GM23338 (cell line): ENCODE data around the gene EPHB3. TPM values are rescaled to one million over a fixed set of nuclear protein-coding genes. Genes with fewer than 3 reads are reported as not detected.

ENCODE experiments used
- ATAC-seq: fragments of 200-7000 bp; cut with Tn5 transposase; 3 replicates; pipeline ENCODE4 v1.9.1; 2020
- DNase-seq: peaks from one replicate; pipeline ENCODE4 v3.0.0-alpha.2; 2015; ENCODE audit warnings: low spot score
- H2AFZ ChIP-seq: fragments of 200-600 bp; sonication (generic); 2 replicates; pipeline ENCODE4 v1.8.0; 2016; ENCODE audit warnings: antibody characterized with exemption, mild to moderate bottlenecking, moderate library complexity
- H3F3A ChIP-seq: fragments of 200-600 bp; sonication (generic); replicated peaks from 2 replicates; pipeline ENCODE4 v1.8.0; 2017; ENCODE audit warnings: antibody characterized with exemption, mixed run types, low read depth
- H3K27ac ChIP-seq: fragments of 200-600 bp; sonication (generic); 2 replicates; pipeline ENCODE4 v1.6.1; 2016; ENCODE audit warnings: low read depth
- H3K27me3 ChIP-seq: fragments of 200-600 bp; sonication (generic); 2 replicates; pipeline ENCODE4 v1.8.0; 2016; ENCODE audit warnings: mild to moderate bottlenecking, mixed run types, moderate library complexity; ENCODE audit not compliant: insufficient read depth
- H3K36me3 ChIP-seq: fragments of 200-600 bp; sonication (generic); 2 replicates; pipeline ENCODE4 v1.8.0; 2016; ENCODE audit warnings: mild to moderate bottlenecking; ENCODE audit not compliant: insufficient read depth
- H3K4me1 ChIP-seq: fragments of 200-600 bp; sonication (generic); 2 replicates; pipeline ENCODE4 v1.8.0; 2016; ENCODE audit warnings: mild to moderate bottlenecking, moderate library complexity; ENCODE audit not compliant: insufficient read depth
- H3K4me2 ChIP-seq: fragments of 200-600 bp; sonication (generic); 2 replicates; pipeline ENCODE4 v1.7.1; 2017; ENCODE audit warnings: mixed run types
- H3K4me3 ChIP-seq: fragments of 200-600 bp; sonication (generic); 2 replicates; pipeline ENCODE4 v1.6.1; 2016; ENCODE audit warnings: mixed run types
- H3K79me2 ChIP-seq: fragments of 200-600 bp; sonication (generic); replicated peaks from 2 replicates; pipeline ENCODE4 v1.8.0; 2017; ENCODE audit warnings: mild to moderate bottlenecking; ENCODE audit not compliant: insufficient read depth
- H3K9me2 ChIP-seq: fragments of 200-600 bp; sonication (generic); 2 replicates; pipeline ENCODE4 v1.8.0; 2017; ENCODE audit not compliant: insufficient read depth
- H4K20me1 ChIP-seq: fragments of 200-600 bp; sonication (generic); replicated peaks from 2 replicates; pipeline ENCODE4 v1.8.0; 2017; ENCODE audit warnings: mild to moderate bottlenecking; ENCODE audit not compliant: insufficient read depth
- H3K27ac Mint-ChIP-seq: 2 replicates; pipeline ENCODE4 v1.8.0; 2020; ENCODE audit warnings: inconsistent platforms, mild to moderate bottlenecking, moderate library complexity, mixed read lengths
- H3K27me3 Mint-ChIP-seq: 3 replicates; pipeline ENCODE4 v1.8.0; 2022; ENCODE audit warnings: low read depth, mild to moderate bottlenecking, moderate library complexity, mixed read lengths, inconsistent platforms; ENCODE audit not compliant: insufficient read depth, poor library complexity
- H3K36me3 Mint-ChIP-seq: 3 replicates; pipeline ENCODE4 v1.8.0; 2021; ENCODE audit warnings: low read depth, mild to moderate bottlenecking, inconsistent platforms, moderate library complexity, mixed read lengths
- H3K4me1 Mint-ChIP-seq: 3 replicates; pipeline ENCODE4 v1.8.0; 2020; ENCODE audit warnings: mild to moderate bottlenecking, inconsistent platforms, mixed read lengths
- H3K4me3 Mint-ChIP-seq: 3 replicates; pipeline ENCODE4 v1.8.0; 2021; ENCODE audit warnings: moderate library complexity, mild to moderate bottlenecking, inconsistent platforms, mixed read lengths
- H3K9me3 Mint-ChIP-seq: 3 replicates; pipeline ENCODE4 v1.8.0; 2020; ENCODE audit warnings: moderate library complexity, mild to moderate bottlenecking, inconsistent platforms, mixed read lengths
- CREB1 ChIP-seq: fragments of 250-450 bp; sonication (Bioruptor Pico); IDR thresholded peaks from 2 replicates; pipeline ENCODE4 v1.5.0; 2020; ENCODE audit warnings: low read depth, mild to moderate bottlenecking, moderate library complexity
- EZH2 ChIP-seq: fragments of 200-600 bp; sonication (generic); IDR thresholded peaks from one replicate; pipeline ENCODE4 v1.8.0; 2017; ENCODE audit warnings: antibody characterized with exemption, mild to moderate bottlenecking, low read depth; ENCODE audit not compliant: unreplicated experiment
- POLR2AphosphoS5 ChIP-seq: IDR thresholded peaks from 2 replicates; pipeline ENCODE4 v1.6.1; 2016; ENCODE audit warnings: antibody characterized with exemption, low read depth
- ZNF114 ChIP-seq: fragments of 250-450 bp; sonication (Bioruptor Pico); IDR thresholded peaks from 2 replicates; pipeline ENCODE4 v1.5.0; 2020; ENCODE audit warnings: mild to moderate bottlenecking, moderate library complexity
- ZNF331 ChIP-seq: fragments of 250-450 bp; sonication (Bioruptor Pico); IDR thresholded peaks from 2 replicates; pipeline ENCODE4 v1.5.0; 2020; ENCODE audit warnings: low read depth, mild to moderate bottlenecking, moderate library complexity
- ZNF462 ChIP-seq: fragments of 250-450 bp; sonication (Bioruptor Pico); IDR thresholded peaks from 2 replicates; pipeline ENCODE4 v1.5.0; 2020; ENCODE audit warnings: mild to moderate bottlenecking, moderate library complexity
- polyA plus RNA-seq: library from polyadenylated mRNA; unstranded; fragments of >200 nt; fragmentation: Nextera tagmentation; extraction: Ambion mirVana; gene quantifications from 2 replicates; pipeline ENCODE4 v1.2.1, GENCODE V29; 2016
- total RNA-seq: library from RNA; depleted of rRNA; stranded (reverse); fragments of >200 nt; shearing (Covaris generic); gene quantifications from 2 replicates; pipeline ENCODE4 v1.2.3, GENCODE V29; 2014
- TF ChIP-seq, protein P1 (sequence below), 2 experiments: fragments of 200-600 bp in 1 of 2; sonication (generic) in 1 of 2; conservative IDR thresholded peaks; 2 replicates each; pipeline versions ENCODE4 v1.5.1 to v1.6.1; 2016 to 2017; ENCODE audit warnings: antibody characterized with exemption in 2 of 2, low read depth in 2 of 2, mild to moderate bottlenecking in 2 of 2, moderate library complexity in 1 of 2

Gene EPHB3
- total and polyA plus RNA-seq, 2 experiments from 2014 or later, result 0.57 to 2.0 TPM

- Histone ChIP-seq H3K4me3 (no peak overlapping the region), H2AFZ (no peak overlapping the region), H3K4me2 (0 out of 2 replicates have a peak overlapping the region, but pooled peaks have one; percentile 32), H3K27ac (no peak overlapping the region), H3K36me3 (no peaks in the 10 kb centered on the region), H4K20me1 (no peaks in the 10 kb centered on the region), H3F3A (0 out of 2 replicates have a peak, but pooled peaks cover 3% of the 10 kb centered on the region), H3K27me3 (no peaks in the 10 kb centered on the region), H3K79me2 (no peaks in the 10 kb centered on the region), H3K4me1 (peaks cover 8% of the 10 kb centered on the region), H3K9me2 (no peaks in the 10 kb centered on the region)
- Mint-ChIP-seq H3K27ac (no peak overlapping the region), H3K9me3 (no peaks in the 10 kb centered on the region), H3K4me3 (no peak overlapping the region), H3K27me3 (peaks cover 10% of the 10 kb centered on the region), H3K4me1 (peaks cover 30% of the 10 kb centered on the region), H3K36me3 (no peaks in the 10 kb centered on the region)
- no peak for TF ChIP-seq ZNF331 (CRISPR knock-in tag)
- no peak for TF ChIP-seq ZNF114 (CRISPR knock-in tag)
- TF ChIP-seq EZH2, result no peak
- no peak for TF ChIP-seq POLR2AphosphoS5
- TF ChIP-seq, protein P1, sequence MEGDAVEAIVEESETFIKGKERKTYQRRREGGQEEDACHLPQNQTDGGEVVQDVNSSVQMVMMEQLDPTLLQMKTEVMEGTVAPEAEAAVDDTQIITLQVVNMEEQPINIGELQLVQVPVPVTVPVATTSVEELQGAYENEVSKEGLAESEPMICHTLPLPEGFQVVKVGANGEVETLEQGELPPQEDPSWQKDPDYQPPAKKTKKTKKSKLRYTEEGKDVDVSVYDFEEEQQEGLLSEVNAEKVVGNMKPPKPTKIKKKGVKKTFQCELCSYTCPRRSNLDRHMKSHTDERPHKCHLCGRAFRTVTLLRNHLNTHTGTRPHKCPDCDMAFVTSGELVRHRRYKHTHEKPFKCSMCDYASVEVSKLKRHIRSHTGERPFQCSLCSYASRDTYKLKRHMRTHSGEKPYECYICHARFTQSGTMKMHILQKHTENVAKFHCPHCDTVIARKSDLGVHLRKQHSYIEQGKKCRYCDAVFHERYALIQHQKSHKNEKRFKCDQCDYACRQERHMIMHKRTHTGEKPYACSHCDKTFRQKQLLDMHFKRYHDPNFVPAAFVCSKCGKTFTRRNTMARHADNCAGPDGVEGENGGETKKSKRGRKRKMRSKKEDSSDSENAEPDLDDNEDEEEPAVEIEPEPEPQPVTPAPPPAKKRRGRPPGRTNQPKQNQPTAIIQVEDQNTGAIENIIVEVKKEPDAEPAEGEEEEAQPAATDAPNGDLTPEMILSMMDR (conservative IDR thresholded peaks at IDR 0.05; ENCODE audit: low read depth in 2 of 2), result no peak
- no peak for TF ChIP-seq ZNF462 (CRISPR knock-in tag)
- TF ChIP-seq CREB1 (CRISPR knock-in tag), result no peak
- DNase-seq (no peak), ATAC-seq (no peak)
Observed at GRCh38 chr3:184542577-184542976, 19.0 kb upstream of the EPHB3 start.
